HL-60 (cell line): ENCODE results near the gene GNG8.

ENCODE experiments used
- DNase-seq, 2 experiments: peaks; one replicate each; pipeline ENCODE4 v3.0.0-alpha.2; 2010 to 2020; ENCODE audit warnings: low read depth in 1 of 2, low spot score in 1 of 2
- H3K27ac ChIP-seq: fragments of 250-450 bp; sonication (Bioruptor Pico); replicated peaks from 2 replicates; pipeline ENCODE4 v1.5.1; 2020; ENCODE audit warnings: mild to moderate bottlenecking, moderate library complexity
- H3K27me3 ChIP-seq: fragments of 250-450 bp; sonication (Bioruptor Pico); 2 replicates; pipeline ENCODE4 v1.5.1; 2021; ENCODE audit warnings: mild to moderate bottlenecking, moderate library complexity; ENCODE audit not compliant: insufficient read depth, poor library complexity, severe bottlenecking
- H3K4me3 ChIP-seq: replicated peaks from 2 replicates; pipeline ENCODE4 v1.5.1; 2011; ENCODE audit warnings: mild to moderate bottlenecking, control low read depth, low read length; ENCODE audit not compliant: insufficient read depth
- GABPA ChIP-seq: IDR thresholded peaks from 2 replicates; pipeline ENCODE4 v1.6.1; 2012; ENCODE audit warnings: low read depth
- POLR2AphosphoS5 ChIP-seq: IDR thresholded peaks from 2 replicates; pipeline ENCODE4 v1.6.1; 2012; ENCODE audit warnings: low read depth
- REST ChIP-seq: IDR thresholded peaks from 2 replicates; pipeline ENCODE4 v1.6.1; 2012; ENCODE audit warnings: low read depth; ENCODE audit not compliant: insufficient replicate concordance
- SPI1 ChIP-seq: IDR thresholded peaks from 2 replicates; pipeline ENCODE4 v1.6.1; 2012; ENCODE audit warnings: low read depth, mild to moderate bottlenecking, borderline replicate concordance
- TF ChIP-seq, protein P1 (sequence below): IDR thresholded peaks from one replicate; pipeline ENCODE4 v1.5.1; 2011; ENCODE audit warnings: low read length, control low read depth, inconsistent platforms; ENCODE audit not compliant: insufficient read depth

The GNG8 gene

GRCh38 chr19:46674416-46675178 is 38.6 kb upstream of the GNG8 start:
- no peak overlapping the region for H3K27ac ChIP-seq
- H3K27me3 ChIP-seq = no peaks in the 10 kb centered on the region
- TF ChIP-seq SPI1 = no peak
- TF ChIP-seq GABPA = no peak
- TF ChIP-seq REST = no peak
- TF ChIP-seq, protein P1, sequence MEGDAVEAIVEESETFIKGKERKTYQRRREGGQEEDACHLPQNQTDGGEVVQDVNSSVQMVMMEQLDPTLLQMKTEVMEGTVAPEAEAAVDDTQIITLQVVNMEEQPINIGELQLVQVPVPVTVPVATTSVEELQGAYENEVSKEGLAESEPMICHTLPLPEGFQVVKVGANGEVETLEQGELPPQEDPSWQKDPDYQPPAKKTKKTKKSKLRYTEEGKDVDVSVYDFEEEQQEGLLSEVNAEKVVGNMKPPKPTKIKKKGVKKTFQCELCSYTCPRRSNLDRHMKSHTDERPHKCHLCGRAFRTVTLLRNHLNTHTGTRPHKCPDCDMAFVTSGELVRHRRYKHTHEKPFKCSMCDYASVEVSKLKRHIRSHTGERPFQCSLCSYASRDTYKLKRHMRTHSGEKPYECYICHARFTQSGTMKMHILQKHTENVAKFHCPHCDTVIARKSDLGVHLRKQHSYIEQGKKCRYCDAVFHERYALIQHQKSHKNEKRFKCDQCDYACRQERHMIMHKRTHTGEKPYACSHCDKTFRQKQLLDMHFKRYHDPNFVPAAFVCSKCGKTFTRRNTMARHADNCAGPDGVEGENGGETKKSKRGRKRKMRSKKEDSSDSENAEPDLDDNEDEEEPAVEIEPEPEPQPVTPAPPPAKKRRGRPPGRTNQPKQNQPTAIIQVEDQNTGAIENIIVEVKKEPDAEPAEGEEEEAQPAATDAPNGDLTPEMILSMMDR = no peak
- TF ChIP-seq POLR2AphosphoS5 = no peak
- DNase-seq = no peak
- H3K4me3 ChIP-seq = no peak overlapping the region

- H3K4me3 ChIP-seq = no peak overlapping the region
- no peak for DNase-seq
- no peaks in the 10 kb centered on the region for H3K27me3 ChIP-seq
- TF ChIP-seq GABPA (no peak), REST (no peak)
- H3K27ac ChIP-seq = no peak overlapping the region
These were observed 34.8 kb upstream of the GNG8 start for GRCh38 chr19:46670813-46671212.

DNA sequence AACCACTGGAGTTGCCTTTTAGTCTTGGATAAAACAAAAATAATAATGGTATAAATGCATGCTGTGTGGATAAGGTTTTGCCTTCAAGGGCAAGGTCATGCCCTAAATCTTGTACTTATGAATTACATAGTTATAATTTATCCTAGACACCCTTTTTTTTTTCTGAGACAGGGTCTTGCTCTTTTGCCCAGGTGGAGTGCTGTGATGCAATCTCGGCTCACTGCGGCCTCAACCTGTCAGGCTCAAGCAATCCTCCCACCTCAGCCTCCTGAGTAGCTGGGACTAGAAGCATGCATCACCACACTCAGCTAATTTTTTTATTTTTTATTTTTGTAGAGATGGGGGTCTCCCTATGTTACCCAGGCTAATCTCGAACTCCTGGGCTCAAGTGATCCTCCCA is 32.7 kb upstream of the GNG8 start:
- TF ChIP-seq GABPA (no peak), POLR2AphosphoS5 (no peak), REST (no peak), SPI1 (no peak)
- TF ChIP-seq, protein P1 = no peak
- Histone ChIP-seq H3K4me3 (no peak overlapping the region), H3K27ac (no peak overlapping the region), H3K27me3 (no peaks in the 10 kb centered on the region)
- DNase-seq = no peak
